SK-MEL-5 (cell line): ENCODE measurements around the gene GTF2I. TPM values are rescaled to one million over a fixed set of nuclear protein-coding genes. Genes with fewer than 3 reads are reported as not detected.
"Not testable (repeated sequence)": the region's sequence is repeated elsewhere in the genome, so short reads cannot be mapped to it uniquely, and the experiment has no call there.

Experiments
- DNase-seq: peaks from one replicate; pipeline ENCODE4 v3.0.0-alpha.2; 2016; ENCODE audit warnings: low read depth, low spot score
- in situ Hi-C: cut with HindIII; loops from 2 replicates; pipeline ENCODE4 v1.10.0; 2016; ENCODE audit warnings: low sequenced_read_pairs, high pct_unique_total_duplicates, low pct_unique_long_range_greater_than_20kb
- total RNA-seq: library from RNA; depleted of rRNA; stranded (reverse); fragments of >200 nt; shearing (Covaris generic); gene quantifications from 2 replicates; pipeline ENCODE4 v1.2.3, GENCODE V29; 2014; rRNA removed

The GTF2I gene
- total RNA-seq, 1 experiment from 2014 or later = 146 TPM

DNA sequence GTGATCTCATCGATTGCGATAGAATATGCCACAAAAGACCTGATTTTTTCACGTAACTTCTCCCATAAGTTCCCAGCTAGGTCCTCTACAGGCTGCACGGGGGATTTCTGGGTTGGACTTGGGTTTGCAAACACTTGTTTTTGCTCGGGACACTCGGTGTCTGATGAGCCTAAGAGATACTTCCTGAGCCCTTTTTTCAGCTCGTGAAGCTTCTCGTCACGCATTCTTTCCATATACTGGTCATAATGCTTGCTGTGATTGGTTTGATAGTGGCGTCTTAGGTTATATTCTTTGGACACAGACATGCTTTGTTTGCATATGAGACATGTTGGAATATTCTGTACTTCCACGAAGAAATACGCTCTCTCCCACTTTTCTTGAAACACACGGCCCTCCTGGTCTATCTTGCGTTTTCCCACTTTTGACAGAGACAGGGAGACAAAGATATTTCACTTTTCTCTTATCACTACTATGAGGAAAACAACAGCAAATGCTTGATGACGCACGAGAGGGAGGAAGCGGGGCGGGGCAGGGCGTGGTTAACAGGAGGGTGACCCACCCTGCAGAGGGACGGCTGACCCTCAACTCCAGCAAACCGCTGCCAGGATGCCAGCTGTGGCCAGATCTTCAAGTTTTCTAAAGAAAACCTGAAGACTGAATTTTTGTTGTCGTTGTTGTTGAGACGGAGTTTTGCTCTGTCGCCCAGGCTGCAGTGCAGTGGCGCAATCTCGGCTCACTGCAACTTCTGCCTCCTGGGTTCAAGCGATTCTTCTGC, 140.5 kb downstream of the GTF2I start:
- in situ Hi-C loops, DNase-seq: not testable (repeated sequence)

DNA sequence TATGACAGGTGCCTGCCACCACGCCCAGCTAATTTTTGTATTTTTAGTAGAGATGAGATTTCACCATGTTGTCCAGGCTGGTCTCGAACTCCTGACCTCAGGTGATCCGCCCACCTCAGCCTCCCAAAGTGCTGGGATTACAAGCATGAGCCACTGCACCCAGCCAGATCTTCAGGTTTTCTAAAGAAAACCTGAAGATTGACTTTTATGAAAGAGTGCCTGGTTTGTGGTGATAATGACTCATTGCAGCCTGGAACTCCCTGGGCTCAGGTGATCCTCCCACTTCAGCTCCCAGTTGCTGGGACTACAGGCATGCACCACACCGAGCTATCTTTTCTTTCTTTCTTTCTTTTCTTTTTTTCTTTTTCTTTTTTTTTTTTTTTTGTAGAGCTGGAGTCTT, 141.1 kb downstream of the GTF2I start:
- in situ Hi-C loops = not testable (repeated sequence)

More for the DNA sequence above, 141.1 kb downstream of the GTF2I start:
- not testable (repeated sequence) for DNase-seq

Other genes with a start within 250 kb of the GTF2I start
- 2.6 and 3.8 TPM in 2 replicates for gene GTF2IRD1, start 203.8 kb upstream of the GTF2I start, total RNA-seq
- not detected in 2 replicates for gene NCF1, start 116.3 kb downstream of the GTF2I start, total RNA-seq
- gene GTF2IRD2, start 193.9 kb downstream of the GTF2I start, total RNA-seq = 5.6 and 7.9 TPM in 2 replicates